HL-60 (cell line): ENCODE results near the gene STPG2.

Source experiments
- POLR2AphosphoS5 ChIP-seq: IDR thresholded peaks from 2 replicates; pipeline ENCODE4 v1.6.1; 2012; ENCODE audit warnings: low read depth
- REST ChIP-seq: IDR thresholded peaks from 2 replicates; pipeline ENCODE4 v1.6.1; 2012; ENCODE audit warnings: low read depth; ENCODE audit not compliant: insufficient replicate concordance
- TF ChIP-seq, protein P1 (sequence below): IDR thresholded peaks from one replicate; pipeline ENCODE4 v1.5.1; 2011; ENCODE audit warnings: low read length, control low read depth, inconsistent platforms; ENCODE audit not compliant: insufficient read depth

DNA sequence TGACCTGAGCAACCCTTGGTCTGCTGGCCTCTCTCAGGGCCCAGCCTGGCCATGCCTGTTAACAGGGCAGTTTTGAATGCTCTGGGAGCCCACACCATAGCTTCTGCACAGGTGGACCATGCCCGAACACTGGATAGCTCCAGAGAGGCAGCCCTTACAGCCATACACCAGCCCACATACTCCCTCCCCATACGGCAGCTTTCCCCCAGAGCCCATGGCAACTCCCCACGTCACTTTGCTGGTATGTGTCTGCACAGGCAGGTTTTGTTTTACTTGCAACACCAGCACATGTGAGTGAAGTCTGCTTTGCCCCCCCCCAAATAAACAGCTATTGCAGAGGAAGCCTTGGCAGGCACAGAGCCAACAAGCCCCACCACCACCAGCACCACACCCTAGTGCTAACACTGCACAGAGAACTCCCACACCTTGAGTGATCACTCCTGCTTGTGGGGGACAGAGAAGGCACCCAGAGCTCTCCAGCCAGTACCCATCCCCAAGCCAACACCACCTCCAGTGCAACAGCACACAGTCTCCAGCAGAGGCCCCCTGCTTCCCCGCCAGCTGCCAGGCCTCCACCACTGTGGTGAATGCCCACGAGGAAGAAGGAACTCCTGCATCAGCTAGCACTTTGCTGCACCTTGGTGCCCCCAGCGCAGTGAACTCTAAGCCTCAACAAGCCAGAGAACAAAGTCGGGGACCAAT, 87.3 kb downstream of the STPG2 start:
- TF ChIP-seq POLR2AphosphoS5 (no peak), REST (no peak)
- TF ChIP-seq, protein P1, sequence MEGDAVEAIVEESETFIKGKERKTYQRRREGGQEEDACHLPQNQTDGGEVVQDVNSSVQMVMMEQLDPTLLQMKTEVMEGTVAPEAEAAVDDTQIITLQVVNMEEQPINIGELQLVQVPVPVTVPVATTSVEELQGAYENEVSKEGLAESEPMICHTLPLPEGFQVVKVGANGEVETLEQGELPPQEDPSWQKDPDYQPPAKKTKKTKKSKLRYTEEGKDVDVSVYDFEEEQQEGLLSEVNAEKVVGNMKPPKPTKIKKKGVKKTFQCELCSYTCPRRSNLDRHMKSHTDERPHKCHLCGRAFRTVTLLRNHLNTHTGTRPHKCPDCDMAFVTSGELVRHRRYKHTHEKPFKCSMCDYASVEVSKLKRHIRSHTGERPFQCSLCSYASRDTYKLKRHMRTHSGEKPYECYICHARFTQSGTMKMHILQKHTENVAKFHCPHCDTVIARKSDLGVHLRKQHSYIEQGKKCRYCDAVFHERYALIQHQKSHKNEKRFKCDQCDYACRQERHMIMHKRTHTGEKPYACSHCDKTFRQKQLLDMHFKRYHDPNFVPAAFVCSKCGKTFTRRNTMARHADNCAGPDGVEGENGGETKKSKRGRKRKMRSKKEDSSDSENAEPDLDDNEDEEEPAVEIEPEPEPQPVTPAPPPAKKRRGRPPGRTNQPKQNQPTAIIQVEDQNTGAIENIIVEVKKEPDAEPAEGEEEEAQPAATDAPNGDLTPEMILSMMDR = no peak
